OCI-LY3 (cell line): Measurements from ENCODE around the gene KCNN3.

Experiments used
- H2AFZ ChIP-seq: fragments of 200-600, 300-600 bp; shearing (Covaris generic); 2 replicates; pipeline ENCODE4 v1.6.0; 2014; ENCODE audit warnings: antibody characterized with exemption, low read depth, low read length
- H3K27ac ChIP-seq: fragments of 200-600, 300-600 bp; sonication (generic); 2 replicates; pipeline ENCODE4 v1.5.1; 2014; ENCODE audit warnings: mild to moderate bottlenecking, low read length, moderate library complexity, mixed read lengths
- H3K27me3 ChIP-seq: fragments of 200-600, 300-600 bp; sonication (generic); 2 replicates; pipeline ENCODE4 v1.6.1; 2014; ENCODE audit warnings: low read depth, low read length, mixed read lengths
- H3K36me3 ChIP-seq: fragments of 200-600, 300-600 bp; sonication (generic); replicated peaks from 2 replicates; pipeline ENCODE3; 2014; ENCODE audit warnings: low read depth, low read length, mixed read lengths
- H3K4me1 ChIP-seq: fragments of 300-600, 200-600 bp; sonication (generic); 2 replicates; pipeline ENCODE4 v1.6.1; 2014; ENCODE audit warnings: low read length, mixed read lengths
- H3K4me2 ChIP-seq: fragments of 200-600, 300-600 bp; sonication (generic); 2 replicates; pipeline ENCODE4 v1.6.1; 2014; ENCODE audit warnings: low read length, mixed read lengths
- H3K4me3 ChIP-seq: fragments of 300-600, 200-600 bp; sonication (generic); 2 replicates; pipeline ENCODE4 v1.5.1; 2014; ENCODE audit warnings: antibody characterized with exemption, mild to moderate bottlenecking, low read length, moderate library complexity
- H3K79me2 ChIP-seq: fragments of 300-600, 200-600 bp; shearing (Covaris generic); 2 replicates; pipeline ENCODE4 v1.6.1; 2014; ENCODE audit warnings: mild to moderate bottlenecking, low read length, mixed read lengths
- H3K9ac ChIP-seq: fragments of 300-600, 200-600 bp; shearing (Covaris generic); 2 replicates; pipeline ENCODE4 v1.6.0; 2014; ENCODE audit warnings: mild to moderate bottlenecking, low read length, moderate library complexity
- H3K9me3 ChIP-seq: fragments of 200-600, 300-600 bp; shearing (Covaris generic); 2 replicates; pipeline ENCODE4 v1.6.1; 2014; ENCODE audit warnings: low read length, mixed read lengths; ENCODE audit not compliant: insufficient read depth
- H4K20me1 ChIP-seq: fragments of 200-600, 300-600 bp; sonication (generic); 2 replicates; pipeline ENCODE4 v1.6.1; 2016; ENCODE audit warnings: low read length, mixed read lengths; ENCODE audit not compliant: insufficient read depth
- CTCF ChIP-seq: fragments of 200-600, 300-600 bp; sonication (generic); IDR thresholded peaks from 2 replicates; pipeline ENCODE4 v1.5.1; 2014; ENCODE audit warnings: antibody characterized with exemption, low read length, low read depth
- EZH2phosphoT487 ChIP-seq: fragments of 200-600 bp; shearing (Covaris generic); IDR thresholded peaks from 2 replicates; pipeline ENCODE4 v1.6.1; 2018; ENCODE audit warnings: antibody characterized with exemption, mixed run types, low read depth

The KCNN3 gene

DNA sequence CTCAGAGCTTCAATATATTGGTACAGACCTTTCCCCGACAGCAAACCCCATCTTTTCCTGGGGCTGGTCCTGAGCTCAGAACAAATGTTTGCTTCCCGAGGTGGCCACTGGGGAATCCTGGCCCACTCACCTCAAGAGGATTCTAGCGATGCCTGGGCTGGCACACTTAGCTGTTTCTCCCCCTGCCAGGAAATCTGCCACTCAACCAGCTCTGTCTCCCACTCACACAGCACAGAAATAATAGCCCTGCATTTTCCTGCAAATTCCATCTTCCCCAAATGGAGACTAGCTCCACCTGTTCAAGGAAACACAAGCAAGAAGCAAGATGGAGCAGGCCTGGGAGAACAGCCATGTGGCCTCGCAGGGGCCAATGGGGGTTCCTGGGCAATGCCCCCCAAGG lies 21.1 kb downstream of the KCNN3 start:
- Histone ChIP-seq H3K4me2 (peak overlapping the region; percentile 68), H3K27ac (no peak overlapping the region), H3K4me3 (peak overlapping the region; percentile 48; the same call in 1 of the 2 replicates), H3K27me3 (no peaks in the 10 kb centered on the region), H3K36me3 (no peaks in the 10 kb centered on the region), H3K9ac (no peak overlapping the region), H2AFZ (no peak overlapping the region), H3K9me3 (no peaks in the 10 kb centered on the region), H3K79me2 (no peaks in the 10 kb centered on the region), H4K20me1 (no peaks in the 10 kb centered on the region), H3K4me1 (peaks cover 26% of the 10 kb centered on the region)
- no peak for TF ChIP-seq CTCF
- no peak for TF ChIP-seq EZH2phosphoT487

DNA sequence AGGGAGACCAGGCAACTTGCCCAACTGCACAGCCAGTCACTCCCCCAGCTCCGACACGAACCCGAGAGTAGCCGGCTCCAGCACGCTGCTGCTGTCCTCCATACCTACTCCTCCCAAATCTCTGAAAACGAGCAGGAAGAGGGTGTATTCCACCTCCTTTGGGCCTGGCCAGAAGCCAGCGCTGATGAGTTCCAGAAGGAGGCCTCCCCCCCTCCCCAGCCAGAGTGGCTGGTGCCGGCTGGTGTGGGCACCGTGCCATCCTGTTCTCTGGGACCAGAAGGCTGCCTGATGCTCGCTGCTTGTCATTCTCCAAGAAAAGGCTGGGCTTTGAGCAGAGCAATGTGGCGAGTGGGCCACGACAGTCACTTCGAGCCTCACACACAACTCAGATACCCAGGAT lies 22.2 kb downstream of the KCNN3 start:
- H3K4me2 ChIP-seq = no peak overlapping the region
- no peak overlapping the region for H3K9ac ChIP-seq
- H3K4me3 ChIP-seq = no peak overlapping the region
- TF ChIP-seq EZH2phosphoT487 (no peak), CTCF (no peak)
- H2AFZ ChIP-seq = no peak overlapping the region
- H3K27me3 ChIP-seq = no peaks in the 10 kb centered on the region
- H3K4me1 ChIP-seq = peaks cover 33% of the 10 kb centered on the region
- no peak overlapping the region for H3K27ac ChIP-seq
- no peaks in the 10 kb centered on the region for H3K79me2 ChIP-seq
- no peaks in the 10 kb centered on the region for H4K20me1 ChIP-seq
- H3K9me3 ChIP-seq = no peaks in the 10 kb centered on the region
- no peaks in the 10 kb centered on the region for H3K36me3 ChIP-seq

GRCh38 chr1:154846565-154847442 lies 23.3 kb downstream of the KCNN3 start:
- H3K9me3 ChIP-seq = no peaks in the 10 kb centered on the region
- no peaks in the 10 kb centered on the region for H4K20me1 ChIP-seq
- H3K4me3 ChIP-seq = no peak overlapping the region
- no peak overlapping the region for H3K4me2 ChIP-seq
- no peaks in the 10 kb centered on the region for H3K27me3 ChIP-seq
- TF ChIP-seq CTCF = no peak
- no peak for TF ChIP-seq EZH2phosphoT487
- H2AFZ ChIP-seq = no peak overlapping the region
- H3K9ac ChIP-seq = no peak overlapping the region
- no peaks in the 10 kb centered on the region for H3K79me2 ChIP-seq
- H3K4me1 ChIP-seq = peaks cover 42% of the 10 kb centered on the region
- no peak overlapping the region for H3K27ac ChIP-seq
- no peaks in the 10 kb centered on the region for H3K36me3 ChIP-seq

GRCh38 chr1:154845879-154846278 lies 24.2 kb downstream of the KCNN3 start:
- H3K4me2 ChIP-seq = no peak overlapping the region
- TF ChIP-seq EZH2phosphoT487 (no peak), CTCF (no peak)
- no peaks in the 10 kb centered on the region for H3K36me3 ChIP-seq
- peaks cover 42% of the 10 kb centered on the region for H3K4me1 ChIP-seq
- no peaks in the 10 kb centered on the region for H3K79me2 ChIP-seq
- H3K9ac ChIP-seq = no peak overlapping the region
- H3K27me3 ChIP-seq = no peaks in the 10 kb centered on the region
- H2AFZ ChIP-seq = no peak overlapping the region
- no peak overlapping the region for H3K27ac ChIP-seq
- H4K20me1 ChIP-seq = no peaks in the 10 kb centered on the region
- H3K9me3 ChIP-seq = no peaks in the 10 kb centered on the region
- no peak overlapping the region for H3K4me3 ChIP-seq
